Activated naive CD4-positive, alpha-beta T cell treated with anti-CD3 and anti-CD28 coated beads for 36 hours (primary cell): ENCODE measurements around the gene TCHP. TPM values are rescaled to one million over a fixed set of nuclear protein-coding genes. Genes with fewer than 3 reads are reported as not detected.
"Not testable (repeated sequence)": the region's sequence is repeated elsewhere in the genome, so short reads cannot be mapped to it uniquely, and the experiment has no call there.

Experiments used
- CTCF ChIA-PET: fragments of 350-600 bp; sonication (Branson Sonifier 250); formaldehyde crosslinking; loops from one replicate; lab custom pipeline; 2021; ENCODE audit warnings: antibody characterized with exemption; lab: Charles Lee
- DNase-seq: peaks from one replicate; pipeline ENCODE4 v3.0.0-alpha.2; 2020
- H3K27ac Mint-ChIP-seq: one replicate; pipeline ENCODE4 v1.8.0; 2021; ENCODE audit warnings: mild to moderate bottlenecking, mixed read lengths
- H3K27me3 Mint-ChIP-seq: one replicate; pipeline ENCODE4 v1.8.0; 2021; ENCODE audit warnings: low read depth, mixed read lengths
- H3K36me3 Mint-ChIP-seq: one replicate; pipeline ENCODE4 v1.8.0; 2021; ENCODE audit warnings: low read depth, mixed read lengths
- H3K4me1 Mint-ChIP-seq: one replicate; pipeline ENCODE4 v1.8.0; 2021; ENCODE audit warnings: low read depth, mixed read lengths
- H3K4me3 Mint-ChIP-seq: one replicate; pipeline ENCODE4 v1.8.0; 2021; ENCODE audit warnings: mild to moderate bottlenecking, moderate library complexity, mixed read lengths
- H3K9me3 Mint-ChIP-seq: one replicate; pipeline ENCODE4 v1.8.0; 2021; ENCODE audit warnings: mixed read lengths
- intact Hi-C: fragments of 100-400 bp; cut with micrococcal nuclease; formaldehyde crosslinking; loops from one replicate; pipeline ENCODE4 v1.15.1; 2023
- total RNA-seq, 2 experiments: library from RNA; stranded (reverse); gene quantifications; one replicate each; pipeline ENCODE4 v1.2.3, GENCODE V29; 2021

Gene TCHP, protein sequence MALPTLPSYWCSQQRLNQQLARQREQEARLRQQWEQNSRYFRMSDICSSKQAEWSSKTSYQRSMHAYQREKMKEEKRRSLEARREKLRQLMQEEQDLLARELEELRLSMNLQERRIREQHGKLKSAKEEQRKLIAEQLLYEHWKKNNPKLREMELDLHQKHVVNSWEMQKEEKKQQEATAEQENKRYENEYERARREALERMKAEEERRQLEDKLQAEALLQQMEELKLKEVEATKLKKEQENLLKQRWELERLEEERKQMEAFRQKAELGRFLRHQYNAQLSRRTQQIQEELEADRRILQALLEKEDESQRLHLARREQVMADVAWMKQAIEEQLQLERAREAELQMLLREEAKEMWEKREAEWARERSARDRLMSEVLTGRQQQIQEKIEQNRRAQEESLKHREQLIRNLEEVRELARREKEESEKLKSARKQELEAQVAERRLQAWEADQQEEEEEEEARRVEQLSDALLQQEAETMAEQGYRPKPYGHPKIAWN
- total RNA-seq, result 10 to 100 TPM; 19.6 to 20.9 TPM

DNA sequence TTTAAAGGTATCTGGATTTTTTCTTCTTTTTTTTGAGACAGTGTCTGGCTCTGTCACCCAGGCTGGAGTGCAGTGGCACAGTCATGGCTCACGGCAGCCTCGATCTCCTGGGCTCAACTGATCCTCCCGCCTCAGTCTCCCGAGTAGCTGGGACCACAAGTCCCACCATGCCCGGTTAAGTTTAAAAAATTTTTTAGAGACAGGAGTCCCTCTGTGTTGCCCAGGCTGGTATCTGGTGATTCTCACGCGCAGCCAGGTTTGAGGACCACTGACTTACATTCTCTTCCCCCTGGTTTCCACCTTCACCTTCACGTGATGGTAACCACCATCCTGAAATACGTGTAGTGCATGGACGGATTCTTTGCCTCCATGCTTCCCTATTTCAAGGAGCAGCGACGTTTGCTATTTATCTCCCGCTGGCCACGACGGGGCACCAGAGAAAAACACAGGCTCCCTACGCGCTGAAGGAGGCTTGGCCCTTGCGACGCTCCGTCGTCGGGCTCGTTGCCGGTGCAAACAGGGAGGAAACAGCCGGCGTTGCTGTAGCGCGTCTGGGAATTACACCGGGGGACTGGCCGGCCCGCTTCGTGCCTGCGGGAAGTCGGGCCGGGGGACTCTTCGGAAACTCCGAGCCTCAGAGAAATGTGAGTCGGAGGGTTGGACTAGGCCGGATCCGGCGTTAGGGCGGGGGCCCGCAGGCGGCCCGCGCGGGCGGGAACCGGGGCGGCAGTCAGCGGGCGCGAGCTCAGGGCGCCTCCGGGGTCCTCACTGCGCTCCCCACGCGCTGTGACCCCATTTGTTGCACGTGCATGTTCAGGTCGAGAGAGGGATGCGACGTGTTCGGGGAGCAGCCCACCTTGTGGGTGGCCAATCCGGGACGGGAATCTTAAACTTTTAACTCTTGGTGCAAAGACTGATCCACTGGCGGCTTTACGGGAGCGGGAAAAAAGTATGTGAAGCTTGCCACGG, at the start of gene TCHP:
TCHP (plus strand) TSS at position 492 of the 969 bp plus-strand sequence. CDS start 2,753 bp downstream, outside the sequence.
- H3K36me3 Mint-ChIP-seq, result peaks cover 11% of the 10 kb centered on the region
- intact Hi-C loops, result loop anchor here (1.0 kb wide), 3 partner anchors 12 to 148 kb away; partner anchors contain the start of gene C12orf76
- CTCF ChIA-PET, result interaction anchor here (0.5 to 1.3 kb wide), 6 partner anchors 10 to 538 kb away, joined by 3 to 5 read pairs (median 3); no protein-coding TSS in a partner anchor
- peak within 1 kb of the TSS; percentile 97 for H3K27ac Mint-ChIP-seq
- H3K4me1 Mint-ChIP-seq, result peaks cover 21% of the 10 kb centered on the region
- peak; percentile 86 for DNase-seq
- peak within 1 kb of the TSS; percentile 94 for H3K4me3 Mint-ChIP-seq
- H3K27me3 Mint-ChIP-seq, result no peaks in the 10 kb centered on the region
- H3K9me3 Mint-ChIP-seq, result no peaks in the 10 kb centered on the region

DNA sequence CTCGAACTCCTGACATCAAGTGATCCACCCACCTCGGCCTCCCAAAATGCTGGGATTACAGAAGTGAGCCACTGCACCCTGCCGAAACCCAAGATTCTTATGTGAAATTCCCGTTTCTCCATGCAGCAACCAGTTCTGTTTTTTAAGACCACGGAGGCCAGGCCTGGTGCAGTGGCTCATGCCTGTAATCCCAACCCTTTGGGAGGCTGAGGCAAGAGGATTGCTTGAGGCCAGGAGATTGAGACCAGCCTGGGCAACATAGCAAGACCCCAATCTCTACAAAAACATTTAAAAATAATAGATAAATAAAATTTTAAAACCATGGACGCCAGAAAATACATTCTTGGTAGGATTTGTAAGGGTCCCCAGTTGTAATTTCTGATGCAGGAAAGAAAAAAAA, 49.6 kb upstream of the TCHP start:
- CTCF ChIA-PET, result interaction anchor here (0.6 to 0.7 kb wide), 2 partner anchors 24 to 86 kb away, joined by 3 to 5 read pairs; no protein-coding TSS in a partner anchor
- H3K27me3 Mint-ChIP-seq, DNase-seq, H3K4me1 Mint-ChIP-seq, H3K4me3 Mint-ChIP-seq, H3K27ac Mint-ChIP-seq, H3K36me3 Mint-ChIP-seq, intact Hi-C loops, H3K9me3 Mint-ChIP-seq: not testable (repeated sequence)

DNA sequence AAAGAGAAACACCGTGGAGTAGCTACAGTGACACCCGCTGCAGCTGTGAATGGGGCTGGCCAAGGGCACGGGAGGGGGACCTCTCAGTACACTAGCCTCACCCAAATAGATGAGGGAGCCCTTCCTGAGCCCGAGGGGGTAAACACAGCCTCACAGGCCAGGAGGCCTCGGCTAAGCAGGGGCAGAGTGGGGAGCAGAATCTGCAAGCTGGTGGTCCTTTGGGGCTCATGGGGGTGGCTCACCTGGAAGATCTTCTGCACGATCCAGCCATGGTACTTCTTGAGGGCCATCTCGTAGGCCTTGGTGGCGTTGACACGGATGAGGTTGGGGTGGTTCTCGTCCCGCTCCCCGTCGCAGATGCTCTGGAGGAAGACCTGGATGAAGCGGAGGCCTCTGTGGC, 44.7 kb upstream of the TCHP start:
- H3K4me1 Mint-ChIP-seq, result no peaks in the 10 kb centered on the region
- intact Hi-C loops, result no loop called here
- no peak overlapping the region for H3K4me3 Mint-ChIP-seq
- peaks cover 1% of the 10 kb centered on the region for H3K36me3 Mint-ChIP-seq
- no peaks in the 10 kb centered on the region for H3K27me3 Mint-ChIP-seq
- H3K27ac Mint-ChIP-seq, result no peak overlapping the region
- no peak for DNase-seq
- CTCF ChIA-PET, result interaction anchor here (1.0 to 3.2 kb wide), 5 partner anchors 10 to 246 kb away, joined by 4 to 16 read pairs (median 5); no protein-coding TSS in a partner anchor
- no peaks in the 10 kb centered on the region for H3K9me3 Mint-ChIP-seq

DNA sequence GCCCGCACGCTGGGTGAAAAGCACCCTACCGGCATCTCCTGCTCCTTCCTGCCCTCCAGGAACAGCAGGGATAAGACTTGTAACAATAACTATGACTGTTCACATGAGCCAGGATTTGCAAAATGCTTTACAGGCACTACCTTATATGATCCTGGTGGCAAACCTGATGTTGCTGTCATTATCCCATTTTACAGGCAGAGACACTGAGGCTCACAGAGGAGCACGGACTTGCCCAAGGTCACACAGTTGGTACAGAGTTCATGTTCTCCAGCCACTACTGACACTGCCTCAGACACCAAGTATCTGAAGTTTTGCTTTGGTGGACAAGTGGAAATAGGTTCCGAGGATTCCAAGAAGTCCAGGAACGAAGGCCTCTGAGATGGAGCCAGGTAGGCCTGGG, 42.4 kb upstream of the TCHP start:
- no peaks in the 10 kb centered on the region for H3K27me3 Mint-ChIP-seq

DNA sequence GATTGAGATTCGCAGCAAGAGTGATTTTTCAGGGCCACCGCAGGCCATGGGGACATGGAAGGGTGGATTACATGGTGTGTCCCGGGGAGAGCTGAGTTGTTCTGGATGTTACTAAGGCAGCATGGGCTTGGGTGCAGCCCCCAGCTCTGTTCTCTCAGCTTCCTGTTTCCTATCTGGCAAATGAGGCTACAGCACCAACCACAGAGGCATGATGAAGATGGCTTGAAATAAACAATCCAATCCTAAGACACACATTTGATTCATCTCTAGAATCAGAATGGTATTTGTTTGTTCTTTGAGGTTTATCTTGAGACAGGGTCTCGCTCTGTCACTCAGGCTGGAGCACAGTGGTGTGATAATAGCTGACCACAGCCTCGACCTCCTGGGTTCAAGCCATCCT, 41.3 kb upstream of the TCHP start:
- DNase-seq, result no peak
- Mint-ChIP-seq H3K4me3 (no peak overlapping the region), H3K27ac (peak overlapping the region; percentile 65), H3K27me3 (no peaks in the 10 kb centered on the region), H3K9me3 (no peaks in the 10 kb centered on the region), H3K36me3 (no peaks in the 10 kb centered on the region), H3K4me1 (no peaks in the 10 kb centered on the region)
- CTCF ChIA-PET, result interaction anchor here (0.7 to 2.2 kb wide), 3 partner anchors 14 to 988 kb away, joined by 3 to 18 read pairs (median 4); partner anchors contain the start of gene CCDC63
- intact Hi-C loops, result no loop called here

More for the DNA sequence above, 42.4 kb upstream of the TCHP start:
- DNase-seq, result no peak
- no peaks in the 10 kb centered on the region for H3K4me1 Mint-ChIP-seq
- H3K27ac Mint-ChIP-seq, result no peak overlapping the region
- CTCF ChIA-PET, result interaction anchor here (1.0 to 2.9 kb wide), 4 partner anchors 13 to 70 kb away, joined by 3 to 12 read pairs (median 4); no protein-coding TSS in a partner anchor
- peaks cover 1% of the 10 kb centered on the region for H3K36me3 Mint-ChIP-seq
- no peak overlapping the region for H3K4me3 Mint-ChIP-seq
- intact Hi-C loops, result no loop called here
- no peaks in the 10 kb centered on the region for H3K9me3 Mint-ChIP-seq

DNA sequence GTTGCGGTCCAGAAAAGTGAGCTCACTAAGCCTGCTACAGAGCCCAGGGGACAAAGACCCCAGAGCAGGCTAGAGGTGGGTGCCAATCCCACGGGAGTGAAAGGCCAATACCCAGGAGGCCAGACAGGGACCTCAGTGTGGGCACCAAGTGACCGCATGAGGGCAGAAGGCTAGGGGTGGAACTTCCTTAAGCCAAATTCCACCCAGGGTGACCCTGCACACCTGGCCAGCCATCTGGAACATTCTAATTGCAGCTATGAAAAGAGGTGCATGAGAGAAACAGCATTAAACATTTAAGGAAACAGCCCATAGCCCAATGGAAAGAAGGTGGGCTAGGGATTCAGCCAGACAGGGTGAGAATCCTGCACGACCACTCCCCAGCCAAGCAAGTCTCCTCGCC, 39.1 kb upstream of the TCHP start:
- Mint-ChIP-seq H3K4me3 (no peak overlapping the region), H3K27me3 (no peaks in the 10 kb centered on the region), H3K9me3 (no peaks in the 10 kb centered on the region), H3K27ac (no peak overlapping the region), H3K36me3 (no peaks in the 10 kb centered on the region), H3K4me1 (peaks cover 6% of the 10 kb centered on the region)
- CTCF ChIA-PET, result no interaction called here
- intact Hi-C loops, result no loop called here
- no peak for DNase-seq

DNA sequence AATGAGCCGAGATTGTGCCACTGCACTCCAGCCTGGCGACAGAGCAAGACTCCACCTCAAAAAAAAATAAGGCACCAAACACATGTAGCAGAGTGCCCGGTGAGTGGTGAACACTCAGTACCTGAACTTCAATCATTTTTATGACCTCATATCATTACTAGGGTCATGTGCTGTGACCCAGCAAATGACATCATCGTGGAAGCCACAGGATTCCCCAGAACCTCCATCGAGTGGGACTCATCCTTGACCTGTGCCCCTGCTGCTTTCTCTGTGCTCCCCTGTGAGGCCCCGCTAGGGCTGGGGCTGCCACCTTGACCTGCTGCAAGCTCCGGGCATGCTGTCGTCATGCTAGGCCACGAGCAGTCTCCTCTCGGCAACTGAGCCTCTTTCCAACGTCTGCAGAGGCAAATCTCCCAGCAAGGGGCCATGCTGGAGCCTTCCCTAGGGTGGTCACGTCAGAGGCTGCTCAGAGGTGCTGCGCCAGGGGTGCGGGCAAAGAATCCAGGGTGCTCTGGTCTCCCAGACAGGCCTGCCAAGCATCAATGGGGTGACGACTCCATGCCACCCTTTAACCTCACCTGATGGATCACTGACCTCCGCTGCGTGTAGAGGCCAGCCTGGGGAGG, 38.3 kb upstream of the TCHP start:
- Mint-ChIP-seq H3K9me3 (no peaks in the 10 kb centered on the region), H3K36me3 (no peaks in the 10 kb centered on the region), H3K4me3 (no peak overlapping the region), H3K4me1 (peaks cover 6% of the 10 kb centered on the region), H3K27ac (no peak overlapping the region), H3K27me3 (no peaks in the 10 kb centered on the region)
- no peak for DNase-seq
- CTCF ChIA-PET, result no interaction called here
- intact Hi-C loops, result no loop called here

DNA sequence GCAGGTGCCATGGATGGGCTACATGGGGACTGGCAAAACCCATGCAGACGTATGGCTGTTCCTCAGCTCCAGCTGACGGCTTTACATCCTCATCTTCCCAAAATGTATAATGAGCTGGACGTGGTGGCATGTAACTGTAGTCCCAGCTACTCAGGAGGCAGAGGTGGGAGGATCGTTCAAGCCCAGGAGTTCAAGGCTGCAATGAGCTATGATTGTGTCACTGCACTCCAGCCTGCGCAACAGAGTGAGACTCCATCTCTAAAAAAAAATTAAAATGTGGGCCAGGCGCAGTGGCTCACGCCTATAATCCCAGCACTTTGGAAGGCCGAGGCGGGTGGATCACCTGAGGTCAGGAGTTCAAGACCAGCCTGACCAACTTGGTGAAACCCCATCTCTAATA, 37.6 kb upstream of the TCHP start:
- H3K27me3 Mint-ChIP-seq, intact Hi-C loops, H3K9me3 Mint-ChIP-seq, H3K27ac Mint-ChIP-seq, DNase-seq, H3K4me1 Mint-ChIP-seq, H3K4me3 Mint-ChIP-seq, H3K36me3 Mint-ChIP-seq: not testable (repeated sequence)
- CTCF ChIA-PET, result interaction anchor here (0.7 to 0.8 kb wide), 2 partner anchors 8 to 17 kb away, joined by 3 read pairs; no protein-coding TSS in a partner anchor

DNA sequence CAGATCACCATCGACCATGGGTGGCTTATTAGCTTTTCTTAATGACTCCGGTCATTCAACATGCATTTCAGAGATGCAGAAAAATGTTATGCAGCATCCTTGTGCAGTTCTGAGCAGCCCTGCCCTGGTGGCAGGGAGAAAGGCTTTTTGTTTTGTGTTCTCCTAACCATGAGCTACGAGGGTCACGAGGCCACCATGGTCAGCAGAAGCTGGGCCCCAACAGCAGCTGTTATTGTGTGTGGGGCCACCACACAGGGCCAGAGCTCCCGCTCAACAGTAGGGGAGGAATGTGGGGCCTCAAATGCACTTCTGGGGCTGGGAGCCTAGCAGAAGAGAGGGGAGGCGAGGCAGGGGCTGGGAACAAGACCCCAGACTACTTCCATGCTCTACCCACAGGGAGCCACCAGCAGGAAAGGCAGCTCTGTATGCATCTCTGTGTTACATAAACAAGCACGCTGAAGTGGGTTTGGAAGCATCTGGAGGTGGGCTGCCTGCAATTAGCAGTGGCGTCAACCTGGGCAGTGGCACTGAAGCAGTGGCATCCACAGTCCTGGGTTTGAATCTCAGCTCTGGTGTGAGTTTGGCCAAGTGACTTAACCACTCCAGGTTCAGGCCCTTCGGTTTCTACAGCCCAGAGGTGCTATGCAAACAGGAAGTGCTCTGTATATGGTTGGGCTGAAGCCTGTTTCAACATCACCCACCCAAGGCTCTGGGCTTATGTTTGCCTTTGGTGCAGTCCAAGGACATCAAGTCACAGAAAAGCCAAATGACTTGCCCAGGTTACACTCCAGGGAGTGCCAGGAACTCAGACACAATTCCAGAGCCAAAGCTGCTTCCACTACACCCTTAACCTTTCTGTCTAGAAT, 36.0 kb upstream of the TCHP start:
- H3K27ac Mint-ChIP-seq, result no peak overlapping the region
- no peaks in the 10 kb centered on the region for H3K36me3 Mint-ChIP-seq
- no peak overlapping the region for H3K4me3 Mint-ChIP-seq
- no peaks in the 10 kb centered on the region for H3K27me3 Mint-ChIP-seq
- intact Hi-C loops, result no loop called here
- no peaks in the 10 kb centered on the region for H3K9me3 Mint-ChIP-seq
- DNase-seq, result no peak
- H3K4me1 Mint-ChIP-seq, result peaks cover 11% of the 10 kb centered on the region
- CTCF ChIA-PET, result interaction anchor here (0.6 to 1.4 kb wide), 3 partner anchors 11 to 58 kb away, joined by 3 to 4 read pairs (median 3); no protein-coding TSS in a partner anchor

DNA sequence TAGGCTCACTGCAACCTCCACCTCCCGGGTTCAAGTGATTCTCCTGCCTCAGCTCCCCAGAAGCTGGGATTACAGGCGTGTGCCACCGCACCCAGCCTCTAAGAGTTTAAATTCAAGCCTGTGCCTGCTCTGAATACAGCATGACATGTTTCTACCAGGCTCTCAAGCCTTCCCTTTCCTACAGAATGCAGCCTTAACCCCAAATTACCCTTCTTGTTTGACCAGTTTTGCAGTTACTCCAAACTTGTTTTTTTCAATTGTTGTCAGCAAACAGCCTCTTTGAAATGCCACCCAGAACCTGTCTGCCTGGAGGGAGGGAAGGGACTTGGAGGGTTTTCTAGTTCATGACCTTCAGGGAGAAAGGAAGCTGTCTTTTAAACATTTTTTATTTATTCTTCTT, 35.2 kb upstream of the TCHP start:
- intact Hi-C loops, result no loop called here
- Mint-ChIP-seq H3K27ac (no peak overlapping the region), H3K27me3 (no peaks in the 10 kb centered on the region), H3K4me1 (peaks cover 11% of the 10 kb centered on the region), H3K9me3 (no peaks in the 10 kb centered on the region), H3K36me3 (no peaks in the 10 kb centered on the region), H3K4me3 (no peak overlapping the region)
- CTCF ChIA-PET, result interaction anchor here (0.6 to 1.4 kb wide), 2 partner anchors 20 to 489 kb away, joined by 3 to 4 read pairs; no protein-coding TSS in a partner anchor
- DNase-seq, result no peak
